Measurements from ENCODE around the gene NTRK2.
"Not testable (repeated sequence)": the region's sequence is repeated elsewhere in the genome, so short reads cannot be mapped to it uniquely, and the experiment has no call there.

NTRK2 gene

DNA sequence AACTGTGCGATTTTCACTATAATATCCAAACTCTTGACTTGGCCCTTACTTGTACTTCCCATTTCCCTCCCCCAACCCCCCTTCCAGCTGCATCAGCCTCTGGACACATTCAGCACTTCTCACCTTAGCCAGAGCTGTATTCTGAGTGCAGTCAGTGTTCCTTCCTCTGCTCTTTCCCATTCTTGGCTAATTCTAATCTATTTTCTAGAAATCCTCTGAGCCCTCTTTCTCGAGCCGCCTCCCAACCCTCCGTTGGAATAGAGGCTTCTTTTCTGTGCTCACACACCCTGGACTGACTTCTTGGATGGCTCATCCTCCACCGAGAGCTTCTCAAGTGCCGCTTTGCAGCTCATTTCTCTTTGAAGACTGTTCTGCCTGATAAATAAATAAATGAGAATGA is 188.8 kb downstream of the NTRK2 start:
- DNase-seq = no peak

DNA sequence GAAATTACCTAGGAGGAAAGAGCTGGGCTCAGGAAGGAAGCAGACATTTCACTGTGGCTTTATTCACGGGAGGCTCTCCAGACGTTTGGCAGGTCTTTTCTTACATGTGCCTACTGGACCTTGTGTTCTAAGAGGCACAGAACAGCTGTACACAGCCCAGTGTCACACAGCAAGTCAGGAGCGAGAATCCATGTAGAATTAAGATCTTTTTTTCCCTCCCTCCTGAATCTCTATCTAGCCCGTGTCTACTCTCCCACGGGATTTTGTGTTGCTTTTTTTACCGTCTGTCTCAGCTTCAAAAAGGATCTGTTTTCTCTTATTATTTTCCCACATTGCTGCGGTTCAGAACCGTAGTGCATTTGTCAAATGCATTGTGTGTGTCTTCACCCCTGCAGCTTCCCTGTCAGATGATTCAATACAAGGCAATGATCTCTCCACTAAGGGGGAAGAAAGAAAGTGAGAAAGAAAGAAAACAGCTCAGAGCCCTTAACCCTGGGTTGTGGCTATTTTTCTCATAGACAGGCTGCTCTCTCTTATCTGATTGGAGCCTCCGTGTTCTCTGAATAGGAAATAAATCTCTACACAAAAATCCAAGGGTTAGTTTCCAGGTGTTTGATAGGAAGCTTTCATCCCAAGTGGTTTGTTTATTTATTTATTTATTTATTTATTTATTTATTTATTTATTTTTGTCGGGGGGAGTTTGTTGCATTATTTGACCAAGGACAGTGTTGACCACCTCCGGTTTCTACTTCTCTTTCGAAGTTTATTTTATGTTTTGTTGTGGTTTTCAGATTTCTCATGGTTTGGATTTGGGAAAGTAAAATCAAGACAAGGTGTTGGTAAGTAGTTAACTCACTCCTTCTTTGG is 191.0 kb downstream of the NTRK2 start:
- no peak for DNase-seq

GRCh38 chr9:84861455-84861854 is 191.9 kb downstream of the NTRK2 start:
- DNase-seq = no peak

GRCh38 chr9:84862308-84862707 is 192.8 kb downstream of the NTRK2 start:
- no peak for DNase-seq

DNA sequence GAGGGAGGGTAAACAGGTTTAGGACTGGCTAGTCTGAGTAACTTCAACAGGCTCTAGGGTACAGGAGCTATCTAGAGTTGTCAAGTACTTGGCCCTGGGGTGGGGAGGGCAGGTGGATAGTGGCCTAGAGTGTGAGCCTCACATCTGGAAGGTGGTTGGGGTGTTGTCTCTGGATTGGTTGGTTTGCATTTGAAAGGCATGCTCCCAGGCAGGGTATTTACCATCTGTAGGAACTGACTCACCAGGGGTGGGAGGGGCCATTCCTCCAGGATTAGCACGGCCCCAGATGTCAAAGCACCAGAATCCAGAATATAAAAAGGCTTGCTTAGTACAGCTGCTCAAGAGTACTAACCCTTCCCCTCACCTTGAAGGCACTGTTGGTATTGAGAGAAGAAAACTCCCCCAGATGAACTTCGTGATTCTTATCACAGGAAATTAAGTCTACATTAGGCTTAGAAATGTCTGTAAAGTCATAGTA is 193.3 kb downstream of the NTRK2 start:
- DNase-seq = no peak

- DNase-seq = no peak
Observed at GRCh38 chr9:84863372-84863771, 193.8 kb downstream of the NTRK2 start.

DNA sequence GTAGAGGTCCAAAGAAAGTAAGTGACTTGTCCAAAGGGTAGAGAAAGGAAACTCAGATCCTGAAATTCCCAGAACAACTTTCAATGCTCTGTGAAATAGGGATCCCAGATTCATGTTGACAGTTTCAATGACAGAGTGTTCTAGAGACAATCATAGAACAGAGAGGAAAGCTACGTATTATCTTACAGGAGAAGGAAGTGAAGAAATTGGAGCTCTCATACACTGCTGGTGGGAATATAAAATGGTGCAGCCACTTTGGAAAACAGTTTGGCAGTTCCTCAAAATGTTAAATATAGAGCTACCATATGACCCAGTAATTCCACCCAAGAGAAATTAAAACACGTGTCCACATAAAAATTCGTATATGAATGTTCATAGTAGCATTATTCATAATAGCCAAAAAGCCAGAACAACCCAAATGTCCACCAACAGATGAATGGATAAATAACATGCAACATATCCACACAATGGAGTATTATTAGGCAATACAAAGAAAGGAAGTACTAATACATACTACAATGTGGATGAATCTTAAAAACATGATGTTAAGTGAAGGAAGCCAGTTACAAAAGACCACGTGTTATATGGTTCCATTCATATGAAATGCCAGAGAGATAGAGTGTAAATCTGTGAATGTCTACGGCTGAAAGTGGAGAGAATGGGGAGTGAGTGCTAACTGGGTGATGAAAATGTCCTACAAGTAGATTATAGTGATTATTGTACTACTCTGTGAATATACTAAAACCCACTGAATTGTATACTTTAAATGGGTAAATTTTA is 197.1 kb downstream of the NTRK2 start:
- DNase-seq = no peak

- no peak for DNase-seq
Observed at GRCh38 chr9:84867186-84867585, 197.7 kb downstream of the NTRK2 start.

GRCh38 chr9:84869091-84869490 is 199.6 kb downstream of the NTRK2 start:
- no peak for DNase-seq

- DNase-seq = no peak
Observed at GRCh38 chr9:84871983-84872382, 202.5 kb downstream of the NTRK2 start.

DNA sequence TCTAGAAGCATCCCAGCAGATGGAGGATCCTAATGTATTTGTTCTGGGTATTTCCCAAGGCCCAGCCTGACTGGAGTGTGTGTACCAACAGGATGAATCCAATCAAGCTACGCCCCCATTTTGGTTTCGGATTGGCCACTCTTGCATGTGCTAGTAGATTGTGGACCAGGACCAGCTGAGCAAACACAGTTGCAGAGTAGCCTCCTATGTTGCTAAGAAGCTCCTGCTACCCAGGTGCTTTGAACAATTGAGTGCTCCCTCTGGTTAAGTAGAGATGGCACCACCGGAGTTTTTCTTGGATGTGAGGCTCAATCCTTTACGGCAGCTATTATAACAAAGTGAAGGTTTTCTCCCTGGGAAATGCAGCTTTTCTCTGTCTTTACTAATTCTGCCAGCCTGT is 204.5 kb downstream of the NTRK2 start:
- DNase-seq = no peak

- DNase-seq = no peak
Observed at GRCh38 chr9:84874596-84874995, 205.1 kb downstream of the NTRK2 start.

DNA sequence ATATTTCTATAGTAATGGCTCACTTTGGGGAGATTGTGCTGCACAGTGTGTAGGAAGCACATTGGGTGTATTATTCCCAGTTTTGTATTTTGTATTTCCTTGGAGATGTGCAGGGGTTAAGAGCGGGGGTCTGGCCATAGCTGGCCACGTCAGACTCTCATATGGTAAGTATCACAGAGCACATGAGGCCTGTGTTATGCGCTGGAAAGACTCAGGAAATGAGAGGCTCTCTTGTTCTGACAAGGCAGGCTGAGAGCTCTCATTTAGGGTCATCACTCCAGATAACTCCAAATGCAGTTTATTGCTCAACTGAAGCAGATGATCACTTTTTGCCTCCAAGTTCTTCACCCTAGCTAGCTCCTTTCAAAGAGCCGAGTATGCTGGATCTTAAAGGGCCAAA is 205.7 kb downstream of the NTRK2 start:
- DNase-seq = no peak

- no peak for DNase-seq
Observed at GRCh38 chr9:84879631-84880030, 210.1 kb downstream of the NTRK2 start.

DNA sequence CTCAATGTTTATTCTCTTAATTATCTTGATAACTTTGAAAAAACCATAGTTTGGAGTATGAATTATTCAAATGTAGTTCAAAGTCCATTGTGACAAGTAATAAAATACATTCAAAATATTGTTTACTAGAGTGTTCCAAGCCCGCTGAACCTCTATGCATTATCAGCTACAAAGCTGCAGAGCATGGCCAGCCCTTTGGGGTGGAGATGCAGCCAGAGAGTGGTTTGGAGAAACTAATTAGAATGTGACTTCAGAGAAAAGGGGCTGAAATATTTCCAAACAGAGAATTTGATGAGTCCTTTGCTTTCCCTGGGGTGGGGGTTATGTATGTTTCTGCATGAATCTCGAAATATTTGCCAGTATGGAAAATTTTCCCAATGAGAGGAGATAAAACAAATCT is 211.3 kb downstream of the NTRK2 start:
- DNase-seq = no peak

GRCh38 chr9:84886866-84887265 is 217.3 kb downstream of the NTRK2 start:
- no peak for DNase-seq

GRCh38 chr9:84891924-84892323 is 222.4 kb downstream of the NTRK2 start:
- no peak for DNase-seq

GRCh38 chr9:84893419-84894128 is 224.0 kb downstream of the NTRK2 start:
- DNase-seq = no peak

DNA sequence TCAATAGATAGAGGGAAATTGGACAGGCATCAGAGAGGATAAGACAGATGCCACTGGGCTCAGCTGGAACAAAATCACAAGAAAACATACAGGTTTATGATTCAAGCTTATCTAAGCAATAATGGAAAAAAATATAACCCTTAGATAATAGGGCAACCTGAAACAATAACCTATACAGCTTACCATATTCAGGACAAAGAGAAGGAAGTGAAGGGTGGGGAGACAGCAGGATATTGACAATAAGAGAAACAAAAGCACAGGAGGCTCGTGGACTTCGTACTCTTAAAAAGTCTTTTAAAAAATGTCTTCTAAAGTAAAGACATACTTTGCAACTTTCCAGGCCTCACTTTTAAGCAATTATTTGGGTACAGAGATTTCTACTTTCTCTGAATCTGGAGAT is 225.3 kb downstream of the NTRK2 start:
- DNase-seq = no peak

DNA sequence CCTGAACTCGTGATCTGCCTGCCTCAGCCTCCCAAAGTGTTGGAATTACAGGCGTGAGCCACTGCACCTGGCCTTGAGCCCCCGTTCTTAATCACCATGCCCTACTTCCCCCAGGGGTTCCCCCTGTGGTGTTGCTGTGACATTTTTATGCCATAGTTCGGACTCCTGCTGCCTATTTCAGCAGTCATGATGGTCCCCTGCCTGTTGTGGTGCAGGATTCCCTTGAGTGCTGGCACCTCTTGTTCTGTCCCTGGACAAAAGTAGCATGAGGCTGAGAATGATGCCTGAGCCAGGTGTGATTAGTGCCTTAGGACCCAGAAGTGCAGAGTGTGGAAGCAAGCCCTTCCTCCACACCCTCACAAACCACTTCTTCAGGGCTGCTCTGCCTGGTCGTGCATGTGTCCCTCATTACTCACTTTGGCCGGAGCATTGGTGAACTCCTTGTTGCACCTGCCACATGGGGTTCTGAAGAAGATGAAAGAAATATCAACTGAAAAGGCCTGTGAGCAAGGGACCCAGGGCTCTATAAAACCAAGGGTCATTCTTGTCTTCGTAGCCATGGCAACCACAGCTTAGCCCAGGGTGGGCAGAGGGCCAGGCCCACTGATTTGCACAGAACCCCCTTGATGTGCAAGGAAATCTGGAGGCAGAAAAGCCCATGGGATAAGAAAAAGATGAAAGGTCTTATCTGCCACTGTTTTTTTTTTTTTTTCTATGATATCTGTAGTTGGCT is 228.0 kb downstream of the NTRK2 start:
- no peak for DNase-seq

- no peak for DNase-seq
Observed at GRCh38 chr9:84898188-84898587, 228.7 kb downstream of the NTRK2 start.

GRCh38 chr9:84898618-84899017 is 229.1 kb downstream of the NTRK2 start:
- not testable (repeated sequence) for DNase-seq

- no peak for DNase-seq
Observed at GRCh38 chr9:84899326-84899725, 229.8 kb downstream of the NTRK2 start.
